ENCODE data around the gene PLCD3. TPM values are rescaled to one million over a fixed set of nuclear protein-coding genes. Genes with fewer than 3 reads are reported as not detected.

The PLCD3 gene
- total RNA-seq, 1 donor from 2014 or later, result 1.4 TPM

DNA sequence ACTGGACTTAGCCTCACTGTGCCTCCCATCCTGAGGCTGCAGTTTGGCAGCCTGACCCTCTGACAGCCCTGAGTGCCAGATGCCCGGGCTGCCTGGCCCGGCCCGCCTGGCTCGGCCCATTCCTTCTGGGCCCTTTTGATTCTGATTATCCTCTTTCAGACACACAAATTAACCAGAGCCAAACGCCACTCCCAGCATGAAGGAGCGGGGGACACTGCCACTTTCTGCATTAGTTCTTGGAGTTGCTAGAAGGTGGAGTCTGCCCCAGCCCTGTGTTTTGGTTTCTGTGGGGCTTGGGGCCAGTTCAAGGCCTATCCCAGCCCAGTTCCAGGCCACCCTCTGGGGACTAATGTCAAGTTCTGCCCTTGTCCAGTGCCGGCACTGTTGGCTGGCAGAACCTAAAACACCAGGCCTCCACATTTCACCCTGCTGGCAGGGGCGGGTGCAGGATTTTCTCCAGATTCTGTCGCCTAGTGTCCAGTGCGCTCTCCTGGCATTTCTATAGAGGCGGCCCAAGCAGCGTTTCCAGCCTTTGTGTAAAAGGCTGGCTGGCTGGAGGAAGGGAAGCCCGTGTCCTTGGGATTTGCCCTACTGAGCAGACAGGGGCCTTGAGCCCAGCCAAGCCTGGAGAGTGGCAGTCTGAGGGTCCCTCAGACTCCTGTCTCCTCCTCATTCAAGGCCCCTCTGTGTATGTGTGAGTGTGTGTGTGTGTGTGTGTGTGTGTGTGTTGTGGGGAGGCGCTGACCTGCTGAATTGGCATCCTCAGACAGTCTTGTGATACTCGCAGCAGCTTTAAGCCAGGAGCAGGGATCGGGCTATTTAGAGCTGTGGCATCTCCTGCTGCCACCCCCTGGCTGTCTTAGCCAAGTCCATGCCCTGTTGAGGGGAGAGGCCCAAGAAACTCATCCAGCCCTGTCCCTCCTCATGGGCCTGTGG is 21.4 kb downstream of the PLCD3 start:
- CTCF ChIA-PET, result interaction anchor here (1.5 kb wide), 1 partner anchor 12 kb away, joined by 4 read pairs; no protein-coding TSS in a partner anchor
- Mint-ChIP-seq H3K4me1 (peaks cover 13% of the 10 kb centered on the region), H3K27ac (no peak overlapping the region), H3K4me3 (no peak overlapping the region), H3K9me3 (no peaks in the 10 kb centered on the region), H3K36me3 (ENCODE audit: low read depth) (peaks cover 34% of the 10 kb centered on the region), H3K27me3 (no peaks in the 10 kb centered on the region)
- TF ChIP-seq, protein P1, sequence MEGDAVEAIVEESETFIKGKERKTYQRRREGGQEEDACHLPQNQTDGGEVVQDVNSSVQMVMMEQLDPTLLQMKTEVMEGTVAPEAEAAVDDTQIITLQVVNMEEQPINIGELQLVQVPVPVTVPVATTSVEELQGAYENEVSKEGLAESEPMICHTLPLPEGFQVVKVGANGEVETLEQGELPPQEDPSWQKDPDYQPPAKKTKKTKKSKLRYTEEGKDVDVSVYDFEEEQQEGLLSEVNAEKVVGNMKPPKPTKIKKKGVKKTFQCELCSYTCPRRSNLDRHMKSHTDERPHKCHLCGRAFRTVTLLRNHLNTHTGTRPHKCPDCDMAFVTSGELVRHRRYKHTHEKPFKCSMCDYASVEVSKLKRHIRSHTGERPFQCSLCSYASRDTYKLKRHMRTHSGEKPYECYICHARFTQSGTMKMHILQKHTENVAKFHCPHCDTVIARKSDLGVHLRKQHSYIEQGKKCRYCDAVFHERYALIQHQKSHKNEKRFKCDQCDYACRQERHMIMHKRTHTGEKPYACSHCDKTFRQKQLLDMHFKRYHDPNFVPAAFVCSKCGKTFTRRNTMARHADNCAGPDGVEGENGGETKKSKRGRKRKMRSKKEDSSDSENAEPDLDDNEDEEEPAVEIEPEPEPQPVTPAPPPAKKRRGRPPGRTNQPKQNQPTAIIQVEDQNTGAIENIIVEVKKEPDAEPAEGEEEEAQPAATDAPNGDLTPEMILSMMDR (IDR thresholded peaks at IDR 0.05), result no peak
- POLR2A ChIA-PET, result interaction anchor here (0.7 kb wide), 1 partner anchor 37 kb away, joined by 3 read pairs; no protein-coding TSS in a partner anchor
- DNase-seq, result no peak
- ATAC-seq (ENCODE audit: low read depth), result no peak
- intact Hi-C loops (cut with micrococcal nuclease), result no loop called here

DNA sequence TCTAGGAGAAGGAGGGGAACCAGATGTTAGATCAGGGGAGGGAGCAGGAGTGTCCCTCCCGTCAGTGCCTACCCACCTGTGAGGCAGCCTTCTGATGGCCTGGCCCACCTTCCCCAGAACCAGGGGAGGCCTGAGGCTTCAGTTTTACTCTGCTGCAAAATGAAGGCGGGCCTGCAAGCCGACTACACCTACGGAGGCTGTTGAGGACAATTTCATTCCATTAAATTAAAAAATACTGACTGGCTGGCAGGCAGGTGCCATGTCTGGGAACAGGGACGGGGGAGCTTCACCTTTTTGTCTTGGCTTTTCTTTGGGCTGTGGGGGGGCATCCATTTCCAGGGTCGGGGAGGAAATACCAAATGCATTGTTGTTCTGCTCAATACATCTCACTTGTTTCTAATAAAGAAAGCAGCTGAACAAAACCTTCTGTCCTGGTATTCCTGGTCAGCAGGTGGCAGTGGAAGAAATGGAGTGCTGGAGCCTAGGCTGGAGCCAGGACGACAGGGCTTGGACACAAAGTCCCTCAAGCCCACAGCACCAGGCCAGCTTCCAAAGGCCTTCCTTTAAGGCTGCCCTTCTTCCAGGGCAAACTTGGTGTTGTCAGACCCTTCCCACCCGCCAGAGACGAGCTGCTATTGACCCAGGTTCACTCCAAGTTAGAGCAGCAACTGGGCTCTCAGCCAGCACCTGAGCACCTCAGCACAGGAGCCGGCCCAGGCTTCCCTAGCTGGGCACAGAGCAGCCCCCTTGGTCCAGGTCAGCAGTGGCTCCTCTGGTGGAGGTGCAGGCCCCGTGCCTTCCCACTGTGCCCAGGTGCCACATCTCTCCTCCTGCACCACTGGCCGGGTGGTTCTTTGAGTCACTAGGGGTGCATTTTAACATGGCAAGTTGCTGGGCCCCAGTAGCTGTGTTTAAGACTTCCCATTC is 23.5 kb downstream of the PLCD3 start:
- Mint-ChIP-seq H3K4me3 (no peak overlapping the region), H3K4me1 (peaks cover 13% of the 10 kb centered on the region), H3K27ac (no peak overlapping the region), H3K27me3 (no peaks in the 10 kb centered on the region), H3K9me3 (no peaks in the 10 kb centered on the region), H3K36me3 (ENCODE audit: low read depth) (peaks cover 54% of the 10 kb centered on the region)
- ChIA-PET POLR2A (no interaction called here), CTCF (interaction anchor here (0.6 to 0.9 kb wide), 2 partner anchors 10 to 13 kb away, joined by 3 read pairs; no protein-coding TSS in a partner anchor)
- intact Hi-C loops (cut with micrococcal nuclease), result no loop called here
- no peak for DNase-seq
- ATAC-seq (ENCODE audit: low read depth), result no peak
- TF ChIP-seq, protein P1 (IDR thresholded peaks at IDR 0.05), result no peak

DNA sequence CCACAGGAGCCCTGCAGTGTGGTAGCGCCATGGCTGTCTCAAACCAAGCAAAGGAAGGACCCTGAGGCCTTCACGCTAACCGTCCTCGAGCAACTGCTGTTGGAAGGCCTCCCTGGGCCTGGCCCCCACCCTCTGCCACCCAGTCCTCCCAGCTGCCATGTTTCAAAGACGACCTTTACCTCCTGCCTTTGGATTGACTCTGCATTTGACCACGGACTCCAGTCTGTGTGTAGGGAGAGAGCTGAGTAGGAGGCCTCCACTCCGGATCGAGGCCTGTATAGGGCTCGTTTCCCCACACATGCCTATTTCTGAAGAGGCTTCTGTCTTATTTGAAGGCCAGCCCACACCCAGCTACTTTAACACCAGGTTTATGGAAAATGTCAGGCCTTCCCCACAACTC is 24.3 kb downstream of the PLCD3 start:
- no peak overlapping the region for H3K27ac Mint-ChIP-seq
- H3K4me1 Mint-ChIP-seq, result peaks cover 13% of the 10 kb centered on the region
- H3K9me3 Mint-ChIP-seq, result no peaks in the 10 kb centered on the region
- H3K4me3 Mint-ChIP-seq, result no peak overlapping the region
- DNase-seq, result no peak
- ChIA-PET CTCF (no interaction called here), POLR2A (no interaction called here)
- no peak for ATAC-seq (ENCODE audit: low read depth)
- no peaks in the 10 kb centered on the region for H3K27me3 Mint-ChIP-seq
- intact Hi-C loops (cut with micrococcal nuclease), result no loop called here
- H3K36me3 Mint-ChIP-seq (ENCODE audit: low read depth), result peaks cover 62% of the 10 kb centered on the region
- TF ChIP-seq, protein P1 (IDR thresholded peaks at IDR 0.05), result no peak

DNA sequence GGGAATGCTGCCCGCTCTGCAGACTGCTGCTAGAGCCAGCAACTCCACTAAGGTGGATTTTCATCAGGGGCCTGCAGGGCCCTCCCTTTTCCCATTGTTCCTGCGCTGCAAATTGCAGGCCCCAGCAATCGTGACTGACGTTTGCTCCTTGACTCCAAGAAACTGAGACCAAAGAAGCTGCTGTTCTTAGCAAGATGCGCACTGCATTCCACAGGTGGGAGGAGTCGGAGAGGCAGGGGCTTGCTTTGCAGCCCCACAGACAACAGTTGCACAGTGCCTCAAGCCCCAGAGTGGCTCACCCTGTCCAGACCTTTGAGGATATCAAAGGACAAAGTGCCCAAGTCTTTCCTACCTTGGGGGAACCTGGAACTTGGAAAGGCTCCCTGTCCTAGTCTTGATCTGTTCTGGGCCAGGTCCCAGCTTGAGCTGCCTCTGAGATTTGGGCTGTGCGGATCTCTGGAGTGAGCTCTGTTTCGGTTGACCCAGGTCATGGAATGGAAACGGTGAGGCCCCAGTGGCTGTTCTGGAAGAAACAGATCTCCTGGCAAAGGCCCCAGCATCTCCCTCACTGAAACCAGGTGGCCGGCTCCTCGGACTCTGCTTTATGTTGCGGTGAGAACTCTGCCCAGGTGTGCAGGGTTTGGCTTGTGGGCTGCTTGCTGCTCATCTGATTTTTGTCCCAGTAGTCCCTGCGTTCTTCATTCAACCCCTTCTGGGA is 24.9 kb downstream of the PLCD3 start:
- H3K27me3 Mint-ChIP-seq, result no peaks in the 10 kb centered on the region
- ATAC-seq (ENCODE audit: low read depth) (no peak), DNase-seq (no peak)
- H3K4me1 Mint-ChIP-seq, result peaks cover 13% of the 10 kb centered on the region
- no peaks in the 10 kb centered on the region for H3K9me3 Mint-ChIP-seq
- intact Hi-C loops (cut with micrococcal nuclease), result no loop called here
- POLR2A ChIA-PET, result no interaction called here
- CTCF ChIA-PET, result no interaction called here
- H3K36me3 Mint-ChIP-seq (ENCODE audit: low read depth), result peaks cover 68% of the 10 kb centered on the region
- TF ChIP-seq, protein P1 (IDR thresholded peaks at IDR 0.05), result no peak
- no peak overlapping the region for H3K27ac Mint-ChIP-seq
- no peak overlapping the region for H3K4me3 Mint-ChIP-seq
